Endothelial cell (in vitro differentiated cells): Measurements from ENCODE around the gene IL26. TPM values are rescaled to one million over a fixed set of nuclear protein-coding genes. Genes with fewer than 3 reads are reported as not detected.

Experiments
- DNase-seq: peaks from one replicate; pipeline ENCODE4 v3.0.0; 2021; ENCODE audit warnings: low spot score
- H3K27ac Mint-ChIP-seq: one replicate; pipeline ENCODE4 v1.8.0; 2021; ENCODE audit warnings: mixed read lengths, inconsistent platforms; ENCODE audit not compliant: unreplicated experiment
- H3K27me3 Mint-ChIP-seq: one replicate; pipeline ENCODE4 v1.8.0; 2021; ENCODE audit warnings: mild to moderate bottlenecking, moderate library complexity, mixed read lengths, inconsistent platforms; ENCODE audit not compliant: unreplicated experiment
- H3K36me3 Mint-ChIP-seq: one replicate; pipeline ENCODE4 v1.8.0; 2021; ENCODE audit warnings: mild to moderate bottlenecking, low read depth, mixed read lengths, inconsistent platforms; ENCODE audit not compliant: unreplicated experiment
- H3K4me1 Mint-ChIP-seq: one replicate; pipeline ENCODE4 v1.8.0; 2021; ENCODE audit warnings: mild to moderate bottlenecking, mixed read lengths, inconsistent platforms; ENCODE audit not compliant: unreplicated experiment
- H3K4me3 Mint-ChIP-seq: one replicate; pipeline ENCODE4 v1.8.0; 2021; ENCODE audit warnings: mild to moderate bottlenecking, mixed read lengths, inconsistent platforms; ENCODE audit not compliant: unreplicated experiment
- H3K9me3 Mint-ChIP-seq: one replicate; pipeline ENCODE4 v1.8.0; 2021; ENCODE audit warnings: mixed read lengths, inconsistent platforms; ENCODE audit not compliant: unreplicated experiment
- total RNA-seq: library from RNA; stranded (reverse); fragmentation: NEBNext Ultra II Directional; extraction: Animal tissue kit (Norgen Biotek cat#: 25700); gene quantifications from one replicate; pipeline ENCODE4 v1.2.1, GENCODE V29; 2021; ENCODE audit not compliant: unreplicated experiment
- TF ChIP-seq, protein P1 (sequence below): fragments of 200-600 bp; sonication (generic); IDR thresholded peaks from one replicate; pipeline ENCODE4 v1.5.0; 2021; ENCODE audit warnings: antibody characterized with exemption; ENCODE audit not compliant: unreplicated experiment

Gene IL26
- total RNA-seq, 1 donor from 2014 or later, result not detected

GRCh38 chr12:68268967-68269366, 43.4 kb upstream of the IL26 start:
- TF ChIP-seq, protein P1, sequence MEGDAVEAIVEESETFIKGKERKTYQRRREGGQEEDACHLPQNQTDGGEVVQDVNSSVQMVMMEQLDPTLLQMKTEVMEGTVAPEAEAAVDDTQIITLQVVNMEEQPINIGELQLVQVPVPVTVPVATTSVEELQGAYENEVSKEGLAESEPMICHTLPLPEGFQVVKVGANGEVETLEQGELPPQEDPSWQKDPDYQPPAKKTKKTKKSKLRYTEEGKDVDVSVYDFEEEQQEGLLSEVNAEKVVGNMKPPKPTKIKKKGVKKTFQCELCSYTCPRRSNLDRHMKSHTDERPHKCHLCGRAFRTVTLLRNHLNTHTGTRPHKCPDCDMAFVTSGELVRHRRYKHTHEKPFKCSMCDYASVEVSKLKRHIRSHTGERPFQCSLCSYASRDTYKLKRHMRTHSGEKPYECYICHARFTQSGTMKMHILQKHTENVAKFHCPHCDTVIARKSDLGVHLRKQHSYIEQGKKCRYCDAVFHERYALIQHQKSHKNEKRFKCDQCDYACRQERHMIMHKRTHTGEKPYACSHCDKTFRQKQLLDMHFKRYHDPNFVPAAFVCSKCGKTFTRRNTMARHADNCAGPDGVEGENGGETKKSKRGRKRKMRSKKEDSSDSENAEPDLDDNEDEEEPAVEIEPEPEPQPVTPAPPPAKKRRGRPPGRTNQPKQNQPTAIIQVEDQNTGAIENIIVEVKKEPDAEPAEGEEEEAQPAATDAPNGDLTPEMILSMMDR, result no peak
- Mint-ChIP-seq H3K27ac (no peak overlapping the region), H3K4me3 (no peak overlapping the region), H3K4me1 (peaks cover 2% of the 10 kb centered on the region), H3K36me3 (no peaks in the 10 kb centered on the region), H3K9me3 (no peaks in the 10 kb centered on the region), H3K27me3 (peaks cover 1% of the 10 kb centered on the region)
- DNase-seq, result no peak

- H3K4me3 Mint-ChIP-seq, result no peak overlapping the region
- TF ChIP-seq, protein P1, result no peak
- H3K4me1 Mint-ChIP-seq, result peaks cover 2% of the 10 kb centered on the region
- DNase-seq, result no peak
- no peak overlapping the region for H3K27ac Mint-ChIP-seq
- H3K36me3 Mint-ChIP-seq, result no peaks in the 10 kb centered on the region
- no peaks in the 10 kb centered on the region for H3K9me3 Mint-ChIP-seq
- peaks cover 1% of the 10 kb centered on the region for H3K27me3 Mint-ChIP-seq
These were observed 42.3 kb upstream of the IL26 start for GRCh38 chr12:68267892-68268396.

DNA sequence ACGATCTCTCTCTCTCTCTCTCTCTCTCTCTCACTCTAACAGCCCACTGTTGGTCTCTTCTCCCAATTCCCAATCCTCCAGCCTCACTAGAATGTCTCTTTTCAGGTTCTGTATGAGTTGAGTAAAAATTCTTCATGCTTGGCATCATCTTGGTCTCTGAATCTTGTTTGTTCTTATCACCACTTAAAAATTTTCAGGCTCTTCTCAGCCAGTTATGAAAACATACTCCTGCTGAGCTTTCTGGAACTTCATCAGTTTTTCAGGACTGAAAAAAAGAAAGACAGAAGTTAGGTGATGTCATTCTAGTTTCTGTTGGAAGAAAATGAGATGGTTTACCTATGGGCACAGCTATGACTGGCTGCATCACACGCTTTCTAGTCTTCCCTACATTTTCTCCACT, 39.2 kb upstream of the IL26 start:
- TF ChIP-seq, protein P1, result no peak
- no peaks in the 10 kb centered on the region for H3K36me3 Mint-ChIP-seq
- no peak overlapping the region for H3K27ac Mint-ChIP-seq
- H3K27me3 Mint-ChIP-seq, result no peaks in the 10 kb centered on the region
- no peaks in the 10 kb centered on the region for H3K4me1 Mint-ChIP-seq
- H3K4me3 Mint-ChIP-seq, result no peak overlapping the region
- no peaks in the 10 kb centered on the region for H3K9me3 Mint-ChIP-seq
- DNase-seq, result no peak

DNA sequence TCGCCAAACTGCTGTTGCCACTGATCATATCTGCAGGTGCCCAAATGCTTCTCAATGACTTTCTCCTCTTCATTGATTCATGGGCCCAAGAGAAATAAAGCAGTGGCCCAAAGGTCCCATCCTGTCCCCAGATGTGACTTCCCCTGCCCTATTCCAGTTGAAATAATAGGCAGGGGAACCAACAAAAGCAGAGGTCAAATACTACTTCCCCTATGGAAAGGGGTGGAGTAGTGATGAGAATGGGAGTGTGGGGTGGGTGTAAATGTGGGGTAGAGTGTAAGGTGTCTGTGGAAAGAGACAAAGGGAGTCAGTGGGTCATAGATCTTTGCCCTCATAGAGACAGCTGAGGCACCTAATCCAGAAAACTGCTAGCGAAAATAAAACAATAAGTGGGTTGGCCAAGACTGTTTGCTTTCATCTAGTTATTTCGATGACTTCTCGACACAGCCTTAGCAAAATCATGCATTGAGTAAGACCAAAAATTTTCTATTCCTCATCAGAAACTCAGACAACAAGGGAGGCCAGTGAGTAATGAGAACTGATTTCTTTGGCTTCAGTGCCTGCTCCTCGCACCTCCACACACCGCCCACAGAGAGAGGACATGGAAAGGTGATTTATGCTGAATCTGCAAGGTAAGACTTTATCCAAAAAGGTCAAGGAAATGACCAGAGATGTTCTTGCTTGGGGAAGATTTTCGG, 38.7 kb upstream of the IL26 start:
- TF ChIP-seq, protein P1, result no peak
- H3K4me3 Mint-ChIP-seq, result no peak overlapping the region
- no peaks in the 10 kb centered on the region for H3K9me3 Mint-ChIP-seq
- DNase-seq, result no peak
- no peaks in the 10 kb centered on the region for H3K36me3 Mint-ChIP-seq
- no peaks in the 10 kb centered on the region for H3K4me1 Mint-ChIP-seq
- no peaks in the 10 kb centered on the region for H3K27me3 Mint-ChIP-seq
- H3K27ac Mint-ChIP-seq, result no peak overlapping the region

- H3K4me3 Mint-ChIP-seq, result no peak overlapping the region
- no peaks in the 10 kb centered on the region for H3K9me3 Mint-ChIP-seq
- TF ChIP-seq, protein P1, result no peak
- no peak overlapping the region for H3K27ac Mint-ChIP-seq
- no peaks in the 10 kb centered on the region for H3K4me1 Mint-ChIP-seq
- no peaks in the 10 kb centered on the region for H3K36me3 Mint-ChIP-seq
- no peaks in the 10 kb centered on the region for H3K27me3 Mint-ChIP-seq
- no peak for DNase-seq
These were observed 37.8 kb upstream of the IL26 start for GRCh38 chr12:68263366-68263765.
